ENCODE measurements around the gene NUDT5. TPM values are rescaled to one million over a fixed set of nuclear protein-coding genes. Genes with fewer than 3 reads are reported as not detected.

Gene NUDT5
- total and polyA plus RNA-seq, 7 donors: 20.0 to 52.9 (median 30.0) TPM

- TF ChIP-seq POLR2AphosphoS5 (IDR thresholded peaks at IDR 0.05) (no peak), EP300 (IDR thresholded peaks at IDR 0.05) (no peak), POLR2A (IDR thresholded peaks at IDR 0.05) (no peak), CTCF (IDR thresholded peaks at IDR 0.05) (no peak)
- no peak overlapping the region for H3K4me3 ChIP-seq
- H3K27me3 ChIP-seq: no peaks in the 10 kb centered on the region
- H3K27ac ChIP-seq: no peak overlapping the region
- H3K4me1 ChIP-seq: peaks cover 0 to 15% (median 13%) of the 10 kb centered on the region in 4 donors
- H3K9me3 ChIP-seq: no peaks in the 10 kb centered on the region
- intact Hi-C loops (cut with DNase I): no loop called here
- WGBS, 2 donors: 96 to 97% methylated on average over 10 of the region's 10 CpGs
- no peak for DNase-seq
- peaks cover 0 to 34% (median 17%) of the 10 kb centered on the region in 4 donors for H3K36me3 ChIP-seq
These were observed 6.3 kb downstream of the NUDT5 start for GRCh38 chr10:12189426-12189825.

- 68 to 80% methylated on average over 6 of the region's 6 CpGs for WGBS, 2 donors
- Histone ChIP-seq H3K36me3 (peaks cover 0 to 42% (median 19%) of the 10 kb centered on the region in 4 donors), H3K9me3 (no peaks in the 10 kb centered on the region), H3K27me3 (no peaks in the 10 kb centered on the region), H3K4me3 (no peak overlapping the region), H3K4me1 (peaks cover 0 to 7% (median 5%) of the 10 kb centered on the region in 4 donors), H3K27ac (no peak overlapping the region)
- DNase-seq: no peak
- intact Hi-C loops (cut with DNase I): no loop called here
- TF ChIP-seq POLR2AphosphoS5 (IDR thresholded peaks at IDR 0.05) (no peak), EP300 (IDR thresholded peaks at IDR 0.05) (no peak), POLR2A (IDR thresholded peaks at IDR 0.05) (no peak), CTCF (IDR thresholded peaks at IDR 0.05) (no peak)
These were observed 7.0 kb downstream of the NUDT5 start for GRCh38 chr10:12188656-12189055.

- Histone ChIP-seq H3K4me1 (no peaks in the 10 kb centered on the region), H3K4me3 (no peak overlapping the region), H3K27me3 (no peaks in the 10 kb centered on the region), H3K36me3 (peaks cover 0 to 44% (median 19%) of the 10 kb centered on the region in 4 donors), H3K9me3 (no peaks in the 10 kb centered on the region), H3K27ac (no peak overlapping the region)
- intact Hi-C loops (cut with DNase I): no loop called here
- TF ChIP-seq POLR2AphosphoS5 (IDR thresholded peaks at IDR 0.05): no peak
- no peak for TF ChIP-seq CTCF (IDR thresholded peaks at IDR 0.05)
- no peak for TF ChIP-seq POLR2A (IDR thresholded peaks at IDR 0.05)
- TF ChIP-seq EP300 (IDR thresholded peaks at IDR 0.05): no peak
- DNase-seq: no peak
- 59 to 82% methylated on average over 5 of the region's 5 CpGs for WGBS, 2 donors
These were observed 8.3 kb downstream of the NUDT5 start for GRCh38 chr10:12187321-12187905.

GRCh38 chr10:12186323-12186722, 9.4 kb downstream of the NUDT5 start:
- Histone ChIP-seq H3K4me3 (no peak overlapping the region), H3K36me3 (peaks cover 0 to 51% (median 19%) of the 10 kb centered on the region in 4 donors), H3K9me3 (no peaks in the 10 kb centered on the region), H3K27ac (no peak overlapping the region), H3K4me1 (no peaks in the 10 kb centered on the region), H3K27me3 (no peaks in the 10 kb centered on the region)
- intact Hi-C loops (cut with DNase I): no loop called here
- TF ChIP-seq POLR2A (IDR thresholded peaks at IDR 0.05) (no peak), EP300 (IDR thresholded peaks at IDR 0.05) (no peak), CTCF (IDR thresholded peaks at IDR 0.05) (no peak), POLR2AphosphoS5 (IDR thresholded peaks at IDR 0.05) (no peak)
- no peak for DNase-seq
- 74 to 91% methylated on average over 8 of the region's 8 CpGs for WGBS, 2 donors

GRCh38 chr10:12184165-12184564, 11.5 kb downstream of the NUDT5 start:
- H3K9me3 ChIP-seq: no peaks in the 10 kb centered on the region
- peaks cover 0 to 70% (median 20%) of the 10 kb centered on the region in 4 donors for H3K36me3 ChIP-seq
- H3K27me3 ChIP-seq: no peaks in the 10 kb centered on the region
- no peaks in the 10 kb centered on the region for H3K4me1 ChIP-seq
- intact Hi-C loops (cut with DNase I): no loop called here
- TF ChIP-seq POLR2A (IDR thresholded peaks at IDR 0.05) (no peak), CTCF (IDR thresholded peaks at IDR 0.05) (no peak), POLR2AphosphoS5 (IDR thresholded peaks at IDR 0.05) (no peak), EP300 (IDR thresholded peaks at IDR 0.05) (no peak)
- no peak overlapping the region for H3K4me3 ChIP-seq
- 95% methylated on average over 7 of the region's 7 CpGs for WGBS, 2 donors
- DNase-seq: no peak
- no peak overlapping the region for H3K27ac ChIP-seq
